Amygdala (tissue), 56 donors: ENCODE measurements around the gene EHD3.

Experiments used
- DNase-seq, 56 donors: peaks; one replicate each; lab custom pipeline; 2025; lab: John Stamatoyannopoulos, UW

The EHD3 gene

DNA sequence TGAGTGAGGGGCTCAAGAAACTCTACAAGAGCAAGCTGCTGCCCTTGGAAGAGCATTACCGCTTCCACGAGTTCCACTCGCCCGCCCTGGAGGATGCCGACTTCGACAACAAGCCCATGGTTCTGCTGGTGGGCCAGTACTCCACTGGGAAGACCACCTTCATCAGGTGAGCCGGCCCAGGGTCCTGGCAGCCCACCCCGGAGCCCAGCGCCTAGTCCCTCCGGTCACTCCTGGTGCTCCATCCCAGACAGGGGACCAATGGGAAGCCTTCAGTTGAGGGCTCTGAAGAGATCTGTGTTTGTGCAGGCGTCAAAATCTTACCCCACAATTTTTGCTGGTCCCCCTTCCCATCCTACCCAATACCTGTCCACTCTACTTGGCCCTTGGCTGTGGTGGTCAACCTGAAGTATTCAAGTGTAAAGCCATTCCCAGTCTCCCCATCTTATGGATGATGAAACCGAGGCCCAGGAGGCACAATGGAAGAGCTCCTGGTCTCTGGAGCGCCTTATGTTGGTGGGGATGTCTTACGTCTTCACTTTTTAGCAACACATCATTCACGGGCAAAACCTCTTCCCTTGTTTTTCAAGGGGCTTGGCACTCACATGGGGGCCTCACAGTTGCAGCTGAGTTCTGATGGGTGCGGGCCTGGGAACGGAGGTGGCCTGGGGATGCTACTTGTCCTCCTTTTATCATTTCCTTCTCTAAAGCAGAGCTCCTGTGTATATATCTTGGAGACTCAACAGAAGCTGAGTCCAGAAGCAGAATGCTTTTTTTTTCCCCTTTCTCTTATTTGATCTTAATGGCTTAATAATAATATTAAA is 941 bp downstream of the EHD3 start:
- DNase-seq = no peak

GRCh38 chr2:31235504-31235902 is 1.6 kb downstream of the EHD3 start:
- no peak for DNase-seq

GRCh38 chr2:31236433-31237205 is 2.7 kb downstream of the EHD3 start:
- no peak for DNase-seq

DNA sequence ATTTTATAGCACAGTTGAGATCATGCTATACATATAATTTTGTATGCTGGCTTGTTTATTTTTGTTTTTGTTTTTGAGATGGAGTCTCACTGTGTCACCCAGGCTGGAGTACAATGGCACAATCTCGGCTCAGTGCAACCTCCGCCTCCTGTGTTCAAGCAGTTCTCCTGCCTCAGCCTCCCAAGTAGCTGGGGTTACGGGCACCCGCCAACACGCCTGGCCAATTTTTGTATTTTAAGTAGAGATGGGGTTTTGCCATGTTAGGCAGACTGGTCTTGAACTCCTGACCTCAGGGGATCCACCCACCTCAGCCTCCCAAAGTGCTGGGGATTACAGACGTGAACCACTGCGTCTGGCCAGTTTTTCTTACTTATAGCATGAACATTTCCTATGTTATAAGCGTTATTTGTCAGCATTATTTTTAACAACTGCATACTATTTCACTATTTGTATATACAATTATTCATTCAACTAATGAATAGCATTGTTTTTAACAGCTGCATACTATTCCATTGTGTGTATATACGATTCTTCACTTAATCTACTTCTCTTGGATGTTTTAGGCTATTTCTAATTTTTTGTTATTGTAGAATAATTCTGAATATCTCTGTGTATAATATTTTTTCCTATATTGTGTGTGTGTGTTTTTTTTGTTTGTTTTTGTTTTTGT is 3.5 kb downstream of the EHD3 start:
- no peak for DNase-seq

- peak in 37 of 56 donors; percentile 11 to 74 (median 41) for DNase-seq
These were observed 4.4 kb downstream of the EHD3 start for GRCh38 chr2:31238126-31238905.

- DNase-seq = no peak
These were observed 5.1 kb downstream of the EHD3 start for GRCh38 chr2:31238906-31239592.

GRCh38 chr2:31239593-31240177 is 5.7 kb downstream of the EHD3 start:
- peak in 18 of 56 donors; percentile 20 to 60 (median 32) for DNase-seq

GRCh38 chr2:31240381-31241365 is 6.7 kb downstream of the EHD3 start:
- no peak for DNase-seq

GRCh38 chr2:31241625-31242270 is 7.8 kb downstream of the EHD3 start:
- no peak for DNase-seq

GRCh38 chr2:31243053-31243452 is 9.1 kb downstream of the EHD3 start:
- no peak for DNase-seq

- no peak for DNase-seq
These were observed 10.1 kb downstream of the EHD3 start for GRCh38 chr2:31244101-31244500.

DNA sequence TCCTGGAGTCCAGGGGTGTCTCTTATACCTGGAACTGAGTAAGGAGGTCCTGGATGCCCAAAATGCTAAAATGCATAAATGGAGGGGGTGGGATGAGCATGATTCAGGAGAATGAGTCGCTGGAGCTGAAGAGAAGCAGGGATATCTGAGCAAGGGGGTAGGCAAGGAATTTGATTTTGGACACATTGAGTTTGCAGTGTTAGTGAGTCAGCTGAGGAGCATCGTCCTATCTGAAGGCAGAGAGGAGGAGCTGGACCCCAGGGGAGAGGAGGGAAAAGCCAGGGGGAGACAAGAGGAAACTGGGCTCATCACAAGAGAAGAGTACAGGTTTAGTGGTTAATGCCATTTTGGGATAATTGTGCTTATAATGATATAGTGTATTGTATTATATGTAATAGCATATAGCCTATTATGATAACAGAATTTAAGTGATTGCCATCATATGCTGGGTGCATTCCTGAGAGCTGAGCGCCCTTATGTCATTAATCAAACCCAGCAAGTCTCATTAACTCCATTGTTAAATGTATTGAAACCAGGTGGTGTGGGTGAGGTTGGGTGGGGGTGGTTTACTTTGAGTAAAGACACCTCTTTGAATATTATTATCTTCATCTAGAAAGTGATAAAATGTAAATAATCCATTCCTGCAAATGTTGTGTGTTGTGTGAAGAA is 12.4 kb downstream of the EHD3 start:
- DNase-seq = no peak

GRCh38 chr2:31247711-31248110 is 13.8 kb downstream of the EHD3 start:
- no peak for DNase-seq

- no peak for DNase-seq
These were observed 14.2 kb downstream of the EHD3 start for GRCh38 chr2:31248139-31248538.

DNA sequence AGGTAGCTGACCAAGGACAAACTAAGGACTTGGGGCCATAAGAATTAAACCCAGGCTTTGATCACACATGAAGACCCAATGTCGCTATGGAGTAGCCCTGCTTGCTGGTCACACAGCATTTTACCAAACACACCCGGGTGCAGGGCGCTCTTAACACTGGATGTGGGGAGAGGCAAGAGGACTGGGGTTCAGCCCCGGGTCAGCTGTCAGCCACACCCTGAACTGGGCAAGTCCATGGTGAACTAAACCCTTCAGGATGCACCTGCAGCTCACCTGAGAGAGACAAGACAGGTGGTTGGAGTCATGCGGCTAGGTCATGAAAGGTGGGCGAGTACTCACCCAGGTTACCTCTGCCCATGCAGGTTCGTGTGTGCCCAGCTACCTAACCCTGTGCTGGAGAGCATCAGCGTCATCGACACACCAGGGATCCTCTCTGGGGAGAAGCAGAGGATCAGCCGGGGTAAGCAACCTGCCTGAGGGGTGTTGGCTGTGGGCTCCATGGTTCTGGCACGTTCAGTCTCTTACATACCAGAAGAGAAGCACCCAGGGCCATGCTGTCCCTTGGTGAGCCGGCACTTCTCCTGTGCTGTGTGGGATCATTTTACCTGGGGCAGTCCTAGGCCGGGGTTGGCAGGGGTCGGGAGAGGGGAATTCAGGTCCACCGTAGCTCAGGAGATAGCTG is 15.2 kb downstream of the EHD3 start:
- DNase-seq = no peak

DNA sequence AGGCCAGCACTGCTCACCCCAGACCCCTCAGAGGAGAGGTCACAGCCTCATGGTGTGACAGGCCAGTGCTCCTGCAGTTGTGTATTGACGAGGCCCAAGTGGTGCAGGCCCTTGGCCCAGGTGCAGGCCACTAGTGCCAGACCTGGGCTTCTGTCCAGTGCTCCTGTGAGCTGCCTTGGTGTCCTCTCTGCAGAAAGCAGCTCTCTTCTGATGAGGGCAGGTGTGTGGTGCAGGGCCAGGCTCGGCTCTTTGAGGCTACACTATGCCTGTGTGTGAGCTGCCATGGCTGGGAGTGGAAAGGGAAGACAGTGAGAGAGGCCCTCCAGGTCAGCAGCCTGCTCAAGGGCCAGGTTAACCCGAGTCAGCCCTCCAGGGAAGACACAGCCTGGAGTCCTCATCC is 17.1 kb downstream of the EHD3 start:
- no peak for DNase-seq

GRCh38 chr2:31251851-31252250 is 17.9 kb downstream of the EHD3 start:
- no peak for DNase-seq
